HTR-8/SVneo (cell line): ENCODE data around the gene CDH8.

Experiments
- DNase-seq: peaks from one replicate; pipeline ENCODE4 v3.0.0; 2011; ENCODE audit warnings: low spot score, mixed read lengths; ENCODE audit not compliant: insufficient read length
- FAIRE-seq: peaks from 2 replicates; lab custom pipeline; 2011; peaks lifted over from hg19 to GRCh38; lab: Jason Lieb, UNC

The CDH8 gene

GRCh38 chr16:62034231-62035114 lies 1.8 kb downstream of the CDH8 start:
- FAIRE-seq = no peak

GRCh38 chr16:62033065-62033464 lies 3.2 kb downstream of the CDH8 start:
- no peak for FAIRE-seq

More at GRCh38 chr16:62034231-62035114, 1.8 kb downstream of the CDH8 start:
- DNase-seq = no peak

GRCh38 chr16:62029947-62030346 lies 6.3 kb downstream of the CDH8 start:
- no peak for FAIRE-seq
- no peak for DNase-seq

More at GRCh38 chr16:62033065-62033464, 3.2 kb downstream of the CDH8 start:
- DNase-seq = no peak

GRCh38 chr16:62022688-62023087 lies 13.6 kb downstream of the CDH8 start:
- FAIRE-seq (no peak), DNase-seq (no peak)

GRCh38 chr16:62021161-62021581 lies 15.1 kb downstream of the CDH8 start:
- FAIRE-seq (no peak), DNase-seq (no peak)

GRCh38 chr16:62020681-62021080 lies 15.6 kb downstream of the CDH8 start:
- FAIRE-seq = no peak
- DNase-seq = no peak

- no peak for FAIRE-seq
Observed at GRCh38 chr16:62019851-62020250, 16.4 kb downstream of the CDH8 start.

GRCh38 chr16:62018301-62019060 lies 17.8 kb downstream of the CDH8 start:
- no peak for FAIRE-seq
- DNase-seq = no peak

More at GRCh38 chr16:62019851-62020250, 16.4 kb downstream of the CDH8 start:
- DNase-seq = no peak

- FAIRE-seq = no peak
- DNase-seq = no peak
Observed at GRCh38 chr16:62014319-62014923, 21.8 kb downstream of the CDH8 start.

GRCh38 chr16:62010186-62010585 lies 26.1 kb downstream of the CDH8 start:
- DNase-seq (no peak), FAIRE-seq (no peak)

GRCh38 chr16:61998460-61998859 lies 37.8 kb downstream of the CDH8 start:
- FAIRE-seq (no peak), DNase-seq (no peak)

GRCh38 chr16:61993108-61993507 lies 43.1 kb downstream of the CDH8 start:
- DNase-seq (no peak), FAIRE-seq (no peak)

GRCh38 chr16:61987474-61988012 lies 48.7 kb downstream of the CDH8 start:
- no peak for FAIRE-seq
- DNase-seq = no peak

GRCh38 chr16:61969077-61969382 lies 67.2 kb downstream of the CDH8 start:
- no peak for FAIRE-seq
- DNase-seq = no peak

GRCh38 chr16:61968242-61969076 lies 67.8 kb downstream of the CDH8 start:
- FAIRE-seq = no peak
- no peak for DNase-seq

- no peak for FAIRE-seq
Observed at GRCh38 chr16:61957075-61957855, 79.0 kb downstream of the CDH8 start.

GRCh38 chr16:61952841-61953240 lies 83.4 kb downstream of the CDH8 start:
- FAIRE-seq = no peak

More at GRCh38 chr16:61957075-61957855, 79.0 kb downstream of the CDH8 start:
- no peak for DNase-seq

GRCh38 chr16:61948414-61948813 lies 87.8 kb downstream of the CDH8 start:
- no peak for FAIRE-seq
- DNase-seq = no peak

More at GRCh38 chr16:61952841-61953240, 83.4 kb downstream of the CDH8 start:
- DNase-seq = no peak

GRCh38 chr16:61946019-61946418 lies 90.2 kb downstream of the CDH8 start:
- FAIRE-seq = no peak
- DNase-seq = no peak
